Pancreas (tissue), 10 donors: ENCODE measurements around the gene ZBTB16. TPM values are rescaled to one million over a fixed set of nuclear protein-coding genes. Genes with fewer than 3 reads are reported as not detected.

Experiments used
- ATAC-seq, 4 donors: fragments of 200-7000 bp; cut with Tn5 transposase; one replicate each; pipeline versions ENCODE4 v1.8.0 to v1.9.1; 2020; ENCODE audit warnings: mild to moderate bottlenecking in 4 of 4, moderate library complexity in 4 of 4
- DNase-seq, 6 donors: peaks; one replicate each; pipeline ENCODE4 v3.0.0-alpha.2; 2020
- FAIRE-seq: peaks from 2 replicates; lab custom pipeline; 2012; peaks lifted over from hg19 to GRCh38; lab: Jason Lieb, UNC
- H3K27ac ChIP-seq, 4 donors: fragments of 200-600 bp; sonication (generic); 1 replicate in 3 of 4; 2 replicates in 1 of 4; pipeline versions ENCODE4 v1.5.0 to v1.8.0; 2020
- H3K27me3 ChIP-seq, 4 donors: fragments of 200-600 bp; one replicate each; pipeline ENCODE4 v1.8.0; 2021
- H3K36me3 ChIP-seq, 3 donors: fragments of 200-600 bp; sonication (generic) in 1 of 3; one replicate each; pipeline versions ENCODE4 v1.5.0 to v1.8.0; 2020 to 2021
- H3K4me1 ChIP-seq, 3 donors: fragments of 200-600 bp; one replicate each; pipeline ENCODE4 v1.8.0; 2021
- H3K4me3 ChIP-seq, 4 donors: fragments of 200-600 bp; sonication (generic) in 2 of 4; one replicate each; pipeline versions ENCODE4 v1.5.0 to v1.8.0; 2020 to 2021
- H3K9me3 ChIP-seq, 4 donors: fragments of 200-600 bp; one replicate each; pipeline ENCODE4 v1.8.0; 2021
- CTCF ChIP-seq, 4 donors: fragments of 200-600 bp; sonication (generic) in 3 of 4; IDR thresholded peaks; one replicate each; pipeline versions ENCODE4 v1.5.0 to v1.8.0; 2021; ENCODE audit warnings: antibody characterized with exemption in 4 of 4
- WGBS, 2 donors: extraction: QIAGEN DNeasy Blood & Tissue Kit; methylation state at CpG; one replicate each; pipeline ENCODE4 v1.1.7; 2013; 5-methylcytosine and 5-hydroxymethylcytosine counted together
- intact Hi-C, 3 donors: fragments of 100-400 bp; cut with DNase I; formaldehyde crosslinking; loops; one replicate each; pipeline versions ENCODE4 v1.11.1 to v1.14.2; 2022
- polyA plus RNA-seq, 2 donors: library from polyadenylated mRNA; stranded (reverse); fragments of 200-250 nt; gene quantifications; one replicate each; pipeline ENCODE4 v1.2.3, GENCODE V29; 2013
- total RNA-seq, 6 donors: library from RNA; stranded (reverse); fragmentation: NEBNext Ultra II Directional in 4 of 6; extraction: Animal tissue kit (Norgen Biotek cat#: 25700) in 4 of 6; gene quantifications; one replicate each; pipeline versions ENCODE4 v1.2.1 to v1.2.4, GENCODE V29; 2021 to 2023
- donor health status: healthy with polysubstance abuse.
- donor health status: DM: no; HTN: no; CAD: no; lungs with moderate emphysema.
- donor health status: DM: no; HTN: no; CAD: no.
- donor health status: control.
- donor health status: control.
- donor health status: Bipolar disorder and iron deficiency.
- donor health status: DM: yes; HTN: yes; CAD: no.
- donor health status: DM: no; HTN: no; CAD: no.
- donor health status: DM: no; HTN: no; CAD: no.
- donor health status: DM: yes; HTN: yes; CAD: no.

Gene ZBTB16
- 10 to 100 TPM in 5 of 6 donors, 1 to 10 TPM in 1; 8.1 to 76.4 (median 47.0) TPM for total RNA-seq
- polyA plus RNA-seq: 10 to 100 TPM; 12.0 to 41.3 TPM

- FAIRE-seq: no peak
- no peaks in the 10 kb centered on the region for H3K27me3 ChIP-seq
- TF ChIP-seq CTCF (IDR thresholded peaks at IDR 0.05): peak in 1 of 4 donors; percentile 7
- peak; percentile 87 to 97 (median 92) for DNase-seq
- peak within 1 kb of the TSS; percentile 88 to 93 (median 90) for H3K27ac ChIP-seq
- peak within 1 kb of the TSS; percentile 79 to 98 (median 92) for H3K4me3 ChIP-seq
- peaks cover 0 to 14% (median 14%) of the 10 kb centered on the region in 3 donors for H3K36me3 ChIP-seq
- peaks cover 4 to 18% (median 17%) of the 10 kb centered on the region in 3 donors for H3K4me1 ChIP-seq
- peak; percentile 68 to 81 (median 75) for ATAC-seq
- WGBS, 2 donors: 1% methylated on average over 48 to 71 of the region's 71 CpGs
- intact Hi-C loops: loop anchor here in 1 of 3 donors (5.0 kb wide), 1 partner anchor 123 kb away; no protein-coding TSS in a partner anchor
- no peaks in the 10 kb centered on the region for H3K9me3 ChIP-seq
Measured at GRCh38 chr11:114059278-114059983, at the start of gene ZBTB16. ZBTB16 (plus strand) TSS chr11:114059711; CDS start chr11:114063301, 3,590 bp downstream.

GRCh38 chr11:114010931-114011330, 48.6 kb upstream of the ZBTB16 start:
- ATAC-seq: no peak
- Histone ChIP-seq H3K4me3 (no peak overlapping the region), H3K4me1 (no peaks in the 10 kb centered on the region), H3K27me3 (no peaks in the 10 kb centered on the region), H3K27ac (no peak overlapping the region), H3K36me3 (no peaks in the 10 kb centered on the region), H3K9me3 (no peaks in the 10 kb centered on the region)
- no peak for DNase-seq
- intact Hi-C loops: no loop called here
- TF ChIP-seq CTCF (IDR thresholded peaks at IDR 0.05): no peak
- no peak for FAIRE-seq
- WGBS, 2 donors: 60 to 64% methylated on average over 4 of the region's 4 CpGs

GRCh38 chr11:114011443-114011842, 48.1 kb upstream of the ZBTB16 start:
- no peak for TF ChIP-seq CTCF (IDR thresholded peaks at IDR 0.05)
- H3K4me3 ChIP-seq: no peak overlapping the region
- H3K9me3 ChIP-seq: no peaks in the 10 kb centered on the region
- no peak for DNase-seq
- H3K27me3 ChIP-seq: no peaks in the 10 kb centered on the region
- intact Hi-C loops: no loop called here
- H3K36me3 ChIP-seq: no peaks in the 10 kb centered on the region
- no peaks in the 10 kb centered on the region for H3K4me1 ChIP-seq
- WGBS, 2 donors: 49 to 56% methylated on average over 2 of the region's 2 CpGs
- no peak for ATAC-seq
- H3K27ac ChIP-seq: no peak overlapping the region
- FAIRE-seq: no peak

GRCh38 chr11:114015117-114015516, 44.4 kb upstream of the ZBTB16 start:
- DNase-seq: no peak
- Histone ChIP-seq H3K36me3 (no peaks in the 10 kb centered on the region), H3K4me1 (peaks cover 0 to 4% (median 0%) of the 10 kb centered on the region in 3 donors), H3K27ac (no peak overlapping the region), H3K9me3 (no peaks in the 10 kb centered on the region), H3K4me3 (no peak overlapping the region), H3K27me3 (no peaks in the 10 kb centered on the region)
- WGBS, 2 donors: 52 to 57% methylated on average over 6 of the region's 6 CpGs
- no peak for ATAC-seq
- TF ChIP-seq CTCF (IDR thresholded peaks at IDR 0.05): no peak
- intact Hi-C loops: no loop called here
- no peak for FAIRE-seq

GRCh38 chr11:114016986-114017385, 42.5 kb upstream of the ZBTB16 start:
- intact Hi-C loops: no loop called here
- no peaks in the 10 kb centered on the region for H3K36me3 ChIP-seq
- no peak for TF ChIP-seq CTCF (IDR thresholded peaks at IDR 0.05)
- ATAC-seq (no peak), DNase-seq (no peak), FAIRE-seq (no peak)
- H3K9me3 ChIP-seq: no peaks in the 10 kb centered on the region
- WGBS, 2 donors: 88 to 96% methylated on average over 2 of the region's 2 CpGs
- no peaks in the 10 kb centered on the region for H3K27me3 ChIP-seq
- H3K27ac ChIP-seq: no peak overlapping the region
- no peak overlapping the region for H3K4me3 ChIP-seq
- H3K4me1 ChIP-seq: peaks cover 0 to 4% (median 0%) of the 10 kb centered on the region in 3 donors
